ENCODE results near the gene FEZ2. TPM values are rescaled to one million over a fixed set of nuclear protein-coding genes. Genes with fewer than 3 reads are reported as not detected.
A peak's percentile ranks its signal among the peaks of the same experiment; 100 is the strongest.

FEZ2 gene
- total and polyA plus RNA-seq, 9 of the 15 experiments (the other 6 are each of a cell fraction or from before 2014, with no cell fraction given), result 9.9 to 35.5 (median 20.1) TPM

DNA sequence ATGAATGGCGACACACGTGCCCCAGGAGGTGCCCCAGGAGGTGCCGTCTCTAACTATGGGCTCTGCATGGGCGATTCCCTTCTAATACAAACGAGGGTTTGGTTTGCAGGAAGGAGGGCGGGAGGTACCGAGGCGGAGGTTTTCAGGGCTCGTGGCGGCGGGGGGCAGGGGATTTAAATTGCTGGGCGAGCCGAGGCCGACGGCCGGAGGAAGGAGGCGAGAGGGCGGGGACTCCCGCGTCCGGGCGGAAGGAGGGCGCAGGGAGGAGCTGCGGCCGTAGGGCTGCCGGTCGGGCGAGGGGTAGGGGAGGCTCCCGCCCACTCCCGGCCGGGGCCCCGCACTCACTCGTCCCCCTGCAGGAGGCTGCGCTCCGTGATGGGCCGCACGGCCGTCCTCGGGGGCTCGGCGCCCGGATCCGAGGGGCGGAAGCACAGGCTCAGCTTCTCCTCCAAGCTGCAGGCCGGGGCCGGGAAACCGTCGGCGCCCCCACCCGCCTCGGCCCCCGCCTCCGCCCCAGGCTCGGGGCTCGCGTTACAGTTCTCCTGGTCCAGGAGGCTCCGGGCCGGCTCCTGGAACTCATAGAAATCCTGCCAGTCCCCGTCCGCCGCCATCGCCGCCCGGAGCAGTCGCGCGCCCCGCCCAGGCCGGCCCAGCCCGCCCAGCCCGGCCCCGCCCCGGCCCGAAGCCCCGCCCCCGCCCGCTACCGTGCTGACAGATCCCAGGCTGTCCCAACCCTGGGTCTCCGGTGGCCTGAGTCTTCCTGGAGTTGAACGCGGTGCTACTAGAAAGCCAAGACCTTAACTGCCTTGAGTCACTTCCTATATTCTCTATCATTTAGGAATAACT lies at the start of gene FEZ2 (continued):
- TF ChIP-seq, protein P1, sequence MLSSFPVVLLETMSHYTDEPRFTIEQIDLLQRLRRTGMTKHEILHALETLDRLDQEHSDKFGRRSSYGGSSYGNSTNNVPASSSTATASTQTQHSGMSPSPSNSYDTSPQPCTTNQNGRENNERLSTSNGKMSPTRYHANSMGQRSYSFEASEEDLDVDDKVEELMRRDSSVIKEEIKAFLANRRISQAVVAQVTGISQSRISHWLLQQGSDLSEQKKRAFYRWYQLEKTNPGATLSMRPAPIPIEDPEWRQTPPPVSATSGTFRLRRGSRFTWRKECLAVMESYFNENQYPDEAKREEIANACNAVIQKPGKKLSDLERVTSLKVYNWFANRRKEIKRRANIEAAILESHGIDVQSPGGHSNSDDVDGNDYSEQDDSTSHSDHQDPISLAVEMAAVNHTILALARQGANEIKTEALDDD (IDR thresholded peaks at IDR 0.05), result no peak
- TF ChIP-seq PML (IDR thresholded peaks at IDR 0.05; ENCODE audit: low read length), result no peak
- TF ChIP-seq TEAD1 (CRISPR knock-in tag; IDR thresholded peaks at IDR 0.05), result no peak
- TF ChIP-seq XRCC4 (IDR thresholded peaks at IDR 0.05; ENCODE audit: extremely low read depth, insufficient read depth, insufficient read length), result no peak
- TF ChIP-seq HNRNPK (IDR thresholded peaks at IDR 0.05; ENCODE audit: low read depth, low read length, poor library complexity, severe bottlenecking), result no peak
- no peak for TF ChIP-seq FIP1L1 (IDR thresholded peaks at IDR 0.05; ENCODE audit: low read depth, low read length, poor library complexity, severe bottlenecking)
- TF ChIP-seq, protein P2, sequence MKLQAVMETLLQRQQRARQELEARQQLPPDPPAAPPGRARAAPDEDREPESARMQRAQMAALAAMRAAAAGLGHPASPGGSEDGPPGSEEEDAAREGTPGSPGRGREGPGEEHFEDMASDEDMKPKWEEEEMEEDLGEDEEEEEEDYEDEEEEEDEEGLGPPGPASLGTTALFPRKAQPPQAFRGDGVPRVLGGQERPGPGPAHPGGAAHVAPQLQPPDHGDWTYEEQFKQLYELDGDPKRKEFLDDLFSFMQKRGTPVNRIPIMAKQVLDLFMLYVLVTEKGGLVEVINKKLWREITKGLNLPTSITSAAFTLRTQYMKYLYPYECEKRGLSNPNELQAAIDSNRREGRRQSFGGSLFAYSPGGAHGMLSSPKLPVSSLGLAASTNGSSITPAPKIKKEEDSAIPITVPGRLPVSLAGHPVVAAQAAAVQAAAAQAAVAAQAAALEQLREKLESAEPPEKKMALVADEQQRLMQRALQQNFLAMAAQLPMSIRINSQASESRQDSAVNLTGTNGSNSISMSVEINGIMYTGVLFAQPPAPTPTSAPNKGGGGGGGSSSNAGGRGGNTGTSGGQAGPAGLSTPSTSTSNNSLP (IDR thresholded peaks at IDR 0.05; ENCODE audit: borderline replicate concordance, low read depth, low read length), result no peak
- TF ChIP-seq, protein P3, sequence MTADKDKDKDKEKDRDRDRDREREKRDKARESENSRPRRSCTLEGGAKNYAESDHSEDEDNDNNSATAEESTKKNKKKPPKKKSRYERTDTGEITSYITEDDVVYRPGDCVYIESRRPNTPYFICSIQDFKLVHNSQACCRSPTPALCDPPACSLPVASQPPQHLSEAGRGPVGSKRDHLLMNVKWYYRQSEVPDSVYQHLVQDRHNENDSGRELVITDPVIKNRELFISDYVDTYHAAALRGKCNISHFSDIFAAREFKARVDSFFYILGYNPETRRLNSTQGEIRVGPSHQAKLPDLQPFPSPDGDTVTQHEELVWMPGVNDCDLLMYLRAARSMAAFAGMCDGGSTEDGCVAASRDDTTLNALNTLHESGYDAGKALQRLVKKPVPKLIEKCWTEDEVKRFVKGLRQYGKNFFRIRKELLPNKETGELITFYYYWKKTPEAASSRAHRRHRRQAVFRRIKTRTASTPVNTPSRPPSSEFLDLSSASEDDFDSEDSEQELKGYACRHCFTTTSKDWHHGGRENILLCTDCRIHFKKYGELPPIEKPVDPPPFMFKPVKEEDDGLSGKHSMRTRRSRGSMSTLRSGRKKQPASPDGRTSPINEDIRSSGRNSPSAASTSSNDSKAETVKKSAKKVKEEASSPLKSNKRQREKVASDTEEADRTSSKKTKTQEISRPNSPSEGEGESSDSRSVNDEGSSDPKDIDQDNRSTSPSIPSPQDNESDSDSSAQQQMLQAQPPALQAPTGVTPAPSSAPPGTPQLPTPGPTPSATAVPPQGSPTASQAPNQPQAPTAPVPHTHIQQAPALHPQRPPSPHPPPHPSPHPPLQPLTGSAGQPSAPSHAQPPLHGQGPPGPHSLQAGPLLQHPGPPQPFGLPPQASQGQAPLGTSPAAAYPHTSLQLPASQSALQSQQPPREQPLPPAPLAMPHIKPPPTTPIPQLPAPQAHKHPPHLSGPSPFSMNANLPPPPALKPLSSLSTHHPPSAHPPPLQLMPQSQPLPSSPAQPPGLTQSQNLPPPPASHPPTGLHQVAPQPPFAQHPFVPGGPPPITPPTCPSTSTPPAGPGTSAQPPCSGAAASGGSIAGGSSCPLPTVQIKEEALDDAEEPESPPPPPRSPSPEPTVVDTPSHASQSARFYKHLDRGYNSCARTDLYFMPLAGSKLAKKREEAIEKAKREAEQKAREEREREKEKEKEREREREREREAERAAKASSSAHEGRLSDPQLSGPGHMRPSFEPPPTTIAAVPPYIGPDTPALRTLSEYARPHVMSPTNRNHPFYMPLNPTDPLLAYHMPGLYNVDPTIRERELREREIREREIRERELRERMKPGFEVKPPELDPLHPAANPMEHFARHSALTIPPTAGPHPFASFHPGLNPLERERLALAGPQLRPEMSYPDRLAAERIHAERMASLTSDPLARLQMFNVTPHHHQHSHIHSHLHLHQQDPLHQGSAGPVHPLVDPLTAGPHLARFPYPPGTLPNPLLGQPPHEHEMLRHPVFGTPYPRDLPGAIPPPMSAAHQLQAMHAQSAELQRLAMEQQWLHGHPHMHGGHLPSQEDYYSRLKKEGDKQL (CRISPR knock-in tag; IDR thresholded peaks at IDR 0.05; ENCODE audit: borderline replicate concordance), result no peak
- no peak for TF ChIP-seq SMARCA4 (IDR thresholded peaks at IDR 0.05)
- no peak for TF ChIP-seq MAFF (IDR thresholded peaks at IDR 0.05; ENCODE audit: low read length)
- peak; percentile 56 to 65; a peak in 2 of 4 replicates for TF ChIP-seq UBTF (IDR thresholded peaks at IDR 0.05; ENCODE audit: borderline replicate concordance in 1 of 2, low read depth in 2 of 2, low read length in 2 of 2)
- TF ChIP-seq ETV1 (tag; conservative IDR thresholded peaks at IDR 0.05; ENCODE audit: low read depth), result peak; percentile 42
- TF ChIP-seq MNT (conservative IDR thresholded peaks at IDR 0.05), result peak; percentile 73 to 80

All from K562 (cell line).